Natural killer cell treated with Interleukin-12 subunit alpha and Interleukin-12 subunit beta and Interleukin-15 and Interleukin-18, amount 100 ng/mL, for 72 hours (primary cell): ENCODE measurements around the gene SPATA2. TPM values are rescaled to one million over a fixed set of nuclear protein-coding genes. Genes with fewer than 3 reads are reported as not detected.

Source experiments
- ATAC-seq, 2 donors: fragments of 150-1000 bp; cut with Tn5 transposase in 1 of 2; sonication (Bioruptor Pico), chemical (Tn5 transposase) in 1 of 2; 2 replicates each; pipeline ENCODE4 v1.10.0; 2021
- DNase-seq: peaks from one replicate; pipeline ENCODE4 v3.0.0; 2022; ENCODE audit warnings: low spot score
- H3K27ac Mint-ChIP-seq, 2 donors: 1 replicate in 1 of 2; 2 replicates in 1 of 2; pipeline ENCODE4 v1.8.0; 2022; ENCODE audit warnings: mixed read lengths in 2 of 2, mild to moderate bottlenecking in 1 of 2, moderate library complexity in 1 of 2
- H3K27me3 Mint-ChIP-seq, 2 donors: 1 replicate in 1 of 2; 2 replicates in 1 of 2; pipeline ENCODE4 v1.8.0; 2022; ENCODE audit warnings: mixed read lengths in 2 of 2
- H3K36me3 Mint-ChIP-seq: one replicate; pipeline ENCODE4 v1.8.0; 2022; ENCODE audit warnings: mixed read lengths
- H3K4me1 Mint-ChIP-seq, 2 donors: 1 replicate in 1 of 2; 2 replicates in 1 of 2; pipeline ENCODE4 v1.8.0; 2022; ENCODE audit warnings: low read depth in 2 of 2, mixed read lengths in 2 of 2, mild to moderate bottlenecking in 1 of 2
- H3K4me3 Mint-ChIP-seq: one replicate; pipeline ENCODE4 v1.8.0; 2022; ENCODE audit warnings: mixed read lengths
- H3K9me3 Mint-ChIP-seq: 2 replicates; pipeline ENCODE4 v1.8.0; 2022; ENCODE audit warnings: mixed read lengths
- total RNA-seq, 2 donors: library from RNA; stranded (reverse); gene quantifications; one replicate each; pipeline ENCODE4 v1.2.3, GENCODE V29; 2022

The SPATA2 gene
- total RNA-seq, 2 donors from 2014 or later: 10.1 to 12.0 TPM

GRCh38 chr20:49859011-49859410, 56.3 kb downstream of the SPATA2 start:
- DNase-seq: no peak
- Mint-ChIP-seq H3K9me3 (no peaks in the 10 kb centered on the region), H3K4me3 (no peak overlapping the region), H3K27me3 (no peaks in the 10 kb centered on the region), H3K27ac (no peak overlapping the region), H3K4me1 (peaks cover 5% of the 10 kb centered on the region in 2 donors), H3K36me3 (peaks cover 5% of the 10 kb centered on the region)
- no peak for ATAC-seq

GRCh38 chr20:49858076-49858585, 57.2 kb downstream of the SPATA2 start:
- DNase-seq: no peak
- ATAC-seq: no peak
- no peaks in the 10 kb centered on the region for H3K9me3 Mint-ChIP-seq
- H3K4me1 Mint-ChIP-seq: peaks cover 5% of the 10 kb centered on the region in 2 donors
- H3K36me3 Mint-ChIP-seq: peaks cover 5% of the 10 kb centered on the region
- no peak overlapping the region for H3K4me3 Mint-ChIP-seq
- H3K27me3 Mint-ChIP-seq: no peaks in the 10 kb centered on the region
- no peak overlapping the region for H3K27ac Mint-ChIP-seq

DNA sequence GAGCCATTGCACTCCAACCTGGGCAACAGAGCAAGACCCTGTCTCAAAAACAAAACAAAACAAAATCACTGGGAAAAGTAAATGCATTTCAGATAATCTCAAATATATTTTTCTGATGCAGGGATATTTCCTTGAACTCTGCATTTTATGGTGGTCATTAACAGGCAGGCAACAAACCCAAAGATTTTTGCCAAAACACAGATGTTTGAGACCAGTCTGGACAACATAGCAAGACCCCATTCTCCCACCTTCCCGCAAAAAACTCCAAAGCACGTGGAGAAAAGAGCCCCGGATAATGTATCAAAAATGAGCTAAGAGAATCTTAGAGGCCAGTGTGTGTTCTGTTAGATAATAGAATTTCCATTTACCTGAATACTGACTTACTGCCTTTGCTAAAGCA, 58.4 kb downstream of the SPATA2 start:
- no peaks in the 10 kb centered on the region for H3K27me3 Mint-ChIP-seq
- H3K4me1 Mint-ChIP-seq: peaks cover 5% of the 10 kb centered on the region in 2 donors
- H3K4me3 Mint-ChIP-seq: no peak overlapping the region
- no peaks in the 10 kb centered on the region for H3K9me3 Mint-ChIP-seq
- H3K27ac Mint-ChIP-seq: no peak overlapping the region
- DNase-seq (no peak), ATAC-seq (no peak)
- peaks cover 5% of the 10 kb centered on the region for H3K36me3 Mint-ChIP-seq

DNA sequence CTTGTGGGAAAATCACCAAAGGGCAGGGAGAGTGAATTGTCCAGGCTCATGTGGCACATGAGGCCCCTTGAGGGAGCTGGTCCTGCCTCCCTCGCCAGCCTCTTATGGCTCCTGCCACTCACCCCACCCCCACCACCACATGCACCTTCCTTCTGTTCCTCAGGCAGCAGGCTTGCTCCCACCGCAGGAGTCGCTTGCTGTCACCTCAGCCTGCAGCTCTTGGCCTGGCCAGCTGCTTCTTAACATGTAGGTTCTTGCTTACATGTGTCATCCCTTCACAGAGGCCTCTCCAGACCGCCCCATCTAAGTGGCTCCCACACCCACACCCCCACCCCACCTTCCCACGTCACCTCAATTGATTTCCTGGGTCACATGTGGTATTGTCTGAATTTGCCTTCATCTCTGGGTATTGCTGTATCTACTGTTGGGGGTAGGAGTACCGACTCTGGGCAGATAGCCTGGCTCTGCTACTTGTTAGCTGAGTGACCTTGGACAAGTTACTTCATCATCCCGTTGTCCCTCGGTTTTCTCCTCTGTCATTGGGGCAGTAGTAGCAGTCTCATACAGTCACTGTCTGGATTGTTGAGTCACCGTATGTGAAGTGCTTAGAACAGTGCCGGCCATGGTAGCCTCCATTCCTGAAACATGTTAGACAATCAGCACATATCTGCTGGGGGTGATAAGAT, 61.0 kb downstream of the SPATA2 start:
- no peak overlapping the region for H3K4me3 Mint-ChIP-seq
- H3K27me3 Mint-ChIP-seq: no peaks in the 10 kb centered on the region
- H3K36me3 Mint-ChIP-seq: peaks cover 11% of the 10 kb centered on the region
- ATAC-seq (no peak), DNase-seq (no peak)
- H3K4me1 Mint-ChIP-seq: peaks cover 0 to 3% of the 10 kb centered on the region in 2 donors
- H3K9me3 Mint-ChIP-seq: no peaks in the 10 kb centered on the region
- H3K27ac Mint-ChIP-seq: peak overlapping the region in 1 of 2 donors; percentile 38

DNA sequence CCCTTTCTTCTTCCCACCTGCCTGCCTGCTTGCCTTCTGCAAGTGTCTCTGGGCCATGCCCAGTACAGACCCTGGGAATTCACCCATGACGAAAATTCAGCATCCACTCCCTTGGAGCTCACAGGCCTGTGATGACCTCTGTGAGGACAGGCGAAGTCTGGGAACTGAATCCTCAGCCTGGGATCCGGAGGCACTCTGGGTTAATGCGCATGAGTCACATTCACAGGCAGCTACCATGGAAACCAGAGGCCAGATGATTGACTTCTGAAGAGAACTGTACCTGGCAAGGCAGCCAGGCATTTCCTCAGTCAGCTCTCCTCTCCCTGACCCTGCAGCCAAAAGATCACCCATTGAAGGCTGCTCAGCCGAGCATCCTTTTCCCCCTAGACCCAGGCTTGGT, 61.7 kb downstream of the SPATA2 start:
- Mint-ChIP-seq H3K4me3 (no peak overlapping the region), H3K4me1 (peaks cover 0 to 3% of the 10 kb centered on the region in 2 donors), H3K9me3 (no peaks in the 10 kb centered on the region), H3K27me3 (no peaks in the 10 kb centered on the region), H3K36me3 (peaks cover 17% of the 10 kb centered on the region), H3K27ac (no peak overlapping the region)
- no peak for DNase-seq
- ATAC-seq: no peak

Other genes with a start within 250 kb of the SPATA2 start
- gene B4GALT5, start 201.7 kb downstream of the SPATA2 start, total RNA-seq: 10 to 100 TPM; 62.1 to 74.9 TPM
- gene SLC9A8, start 102.7 kb downstream of the SPATA2 start, total RNA-seq: 10 to 100 TPM; 22.0 to 27.6 TPM
- 10 to 100 TPM; 69.9 to 79.3 TPM for gene RNF114, start 20.9 kb upstream of the SPATA2 start, total RNA-seq
- gene SNAI1, start 67.5 kb upstream of the SPATA2 start, total RNA-seq: 1 to 10 TPM in 1 of 2 donors, under 1 TPM in 1; 0.71 to 1.3 TPM
- gene UBE2V1, start 197.6 kb upstream of the SPATA2 start, total RNA-seq: 100 to 1,000 TPM; 198 to 240 TPM
- gene PEDS1, start 238.2 kb upstream of the SPATA2 start, total RNA-seq: 10 to 100 TPM; 31.2 to 33.8 TPM